Ovary (tissue), 9 donors: Measurements from ENCODE around the gene ATP9A. TPM values are rescaled to one million over a fixed set of nuclear protein-coding genes. Genes with fewer than 3 reads are reported as not detected.

ENCODE experiments used
- DNase-seq, 5 donors: peaks; one replicate each; pipeline ENCODE4 v3.0.0-alpha.2; 2019 to 2020
- H3K27ac ChIP-seq, 2 donors: fragments of 200-600 bp; one replicate each; pipeline versions ENCODE4 v1.5.1 to v1.8.0; 2019 to 2022
- H3K27me3 ChIP-seq: fragments of 200-600 bp; one replicate; pipeline ENCODE4 v1.8.0; 2022
- H3K36me3 ChIP-seq: fragments of 200-600 bp; sonication (generic); one replicate; pipeline ENCODE4 v1.5.1; 2019
- H3K4me1 ChIP-seq: one replicate; pipeline ENCODE4 v1.8.1; 2013; ENCODE audit warnings: mild to moderate bottlenecking, moderate library complexity; ENCODE audit not compliant: insufficient read depth
- H3K4me3 ChIP-seq: fragments of 200-600 bp; sonication (generic); one replicate; pipeline ENCODE4 v1.5.1; 2017
- H3K9me3 ChIP-seq, 2 donors: fragments of 200-600 bp in 1 of 2; sonication (generic) in 1 of 2; one replicate each; pipeline versions ENCODE4 v1.5.1 to v1.8.1; 2013 to 2019; ENCODE audit warnings: mild to moderate bottlenecking in 1 of 2, moderate library complexity in 1 of 2
- CTCF ChIP-seq, 3 donors: fragments of 450-650 bp in 2 of 3; fragments of 200-600 bp in 1 of 3; IDR thresholded peaks; one replicate each; pipeline versions ENCODE4 v1.5.1 to v1.8.0; 2016 to 2022; ENCODE audit warnings: antibody characterized with exemption in 3 of 3, mild to moderate bottlenecking in 1 of 3
- WGBS, 3 donors: extraction: QIAGEN DNeasy Blood & Tissue Kit in 1 of 3; methylation state at CpG; one replicate each; pipeline versions ENCODE4 v1.1.5 to v1.1.7; 2013 to 2017; 5-methylcytosine and 5-hydroxymethylcytosine counted together
- intact Hi-C, 4 donors: fragments of 100-400 bp; cut with DNase I; formaldehyde crosslinking; loops; one replicate each; pipeline versions ENCODE4 v1.11.0 to v1.15.1; 2022 to 2023
- polyA plus RNA-seq, 2 donors: library from polyadenylated mRNA; stranded (reverse); fragments of 200-250 nt in 1 of 2; fragments of 350-450 nt in 1 of 2; fragmentation: Illumina TruSeq in 1 of 2; extraction: RNeasy Lipid Tissue Mini Kit (QIAGEN cat#74804) in 1 of 2; gene quantifications; one replicate each; pipeline ENCODE4 v1.2.3, GENCODE V29; 2013 to 2014
- total RNA-seq, 7 donors: library from RNA; depleted of rRNA in 2 of 7; stranded (reverse); fragments of >200 nt in 2 of 7; fragmentation: NEBNext Ultra II Directional in 3 of 7; extraction: Animal tissue kit (Norgen Biotek cat#: 25700) in 3 of 7; gene quantifications; one replicate each; pipeline versions ENCODE4 v1.1.0 to v1.2.4, GENCODE V29; 2016 to 2023
- donor health status: DM: no; HTN: no; CAD: no; lungs with moderate emphysema.
- donor health status: DM: no; HTN: no; CAD: no.
- donor health status: Bipolar disorder and iron deficiency.
- donor health status: DM: yes; HTN: yes; CAD: no.
- donor health status: DM: no; HTN: no; CAD: no.
- donor health status: DM: yes; HTN: yes; CAD: no.

Gene ATP9A
- total and polyA plus RNA-seq, 9 donors: 12.9 to 44.6 (median 29.2) TPM

GRCh38 chr20:51547951-51548350, 220.2 kb downstream of the ATP9A start:
- 95 to 98% (median 95%) methylated on average over 7 of the region's 7 CpGs for WGBS, 3 donors
- H3K27ac ChIP-seq: no peak overlapping the region
- H3K9me3 ChIP-seq: no peaks in the 10 kb centered on the region
- no peak for DNase-seq
- no peaks in the 10 kb centered on the region for H3K4me1 ChIP-seq
- intact Hi-C loops: no loop called here
- TF ChIP-seq CTCF (IDR thresholded peaks at IDR 0.05): no peak
- no peaks in the 10 kb centered on the region for H3K36me3 ChIP-seq
- no peak overlapping the region for H3K4me3 ChIP-seq
- no peaks in the 10 kb centered on the region for H3K27me3 ChIP-seq

Other genes starting within 250 kb of the ATP9A start
- 1 to 10 TPM; 3.7 to 9.4 (median 5.1) TPM for gene NFATC2, start 225.7 kb downstream of the ATP9A start, total RNA-seq
- gene NFATC2, start 225.7 kb downstream of the ATP9A start, polyA plus RNA-seq: 1 to 10 TPM; 2.2 to 6.7 TPM
- under 1 TPM in 4 of 7 donors, not detected in 3; 0.27 to 0.57 (median 0.32) TPM for gene SALL4, start 34.1 kb upstream of the ATP9A start, total RNA-seq
- under 1 TPM; 0.03 to 0.15 TPM for gene SALL4, start 34.1 kb upstream of the ATP9A start, polyA plus RNA-seq